DND-41 (cell line): ENCODE results near the gene SPATA46.

ENCODE experiments used
- ATAC-seq: fragments of 200-7000 bp; cut with Tn5 transposase; 3 replicates; pipeline ENCODE4 v1.9.1; 2021; ENCODE audit warnings: low read depth; ENCODE audit not compliant: insufficient read depth
- DNase-seq: peaks from one replicate; pipeline ENCODE4 v3.0.0-alpha.2; 2020
- H2AFZ ChIP-seq: 2 replicates; pipeline ENCODE4 v1.6.0; 2012; ENCODE audit warnings: low read depth, low read length
- H3K27ac ChIP-seq: 2 replicates; pipeline ENCODE4 v1.5.1; 2012; ENCODE audit warnings: low read length, inconsistent platforms
- H3K27me3 ChIP-seq: fragments of 200-600 bp; sonication (generic); 2 replicates; pipeline ENCODE4 v1.6.0; 2012; ENCODE audit warnings: low read length, mild to moderate bottlenecking, inconsistent platforms; ENCODE audit not compliant: insufficient read depth, poor library complexity
- H3K36me3 ChIP-seq: 2 replicates; pipeline ENCODE4 v1.5.1; 2012; ENCODE audit warnings: low read length, inconsistent platforms; ENCODE audit not compliant: insufficient read depth
- H3K4me1 ChIP-seq: 2 replicates; pipeline ENCODE4 v1.5.1; 2012; ENCODE audit warnings: mild to moderate bottlenecking, low read length; ENCODE audit not compliant: insufficient read depth
- H3K4me2 ChIP-seq: 2 replicates; pipeline ENCODE4 v1.6.0; 2012; ENCODE audit warnings: mild to moderate bottlenecking, moderate library complexity, low read length, inconsistent platforms; ENCODE audit not compliant: insufficient read depth
- H3K4me3 ChIP-seq, 2 experiments: fragments of 200-600 bp in 1 of 2; shearing (Covaris generic) in 1 of 2; 2 replicates each; pipeline ENCODE4 v1.5.1; 2012 to 2016; ENCODE audit warnings: inconsistent platforms in 2 of 2, low read length in 2 of 2, mild to moderate bottlenecking in 2 of 2, low read depth in 1 of 2, moderate library complexity in 1 of 2
- H3K79me2 ChIP-seq: 2 replicates; pipeline ENCODE4 v1.6.0; 2012; ENCODE audit warnings: low read length, inconsistent platforms; ENCODE audit not compliant: insufficient read depth
- H3K9ac ChIP-seq: 2 replicates; pipeline ENCODE4 v1.6.0; 2012; ENCODE audit warnings: low read depth, mild to moderate bottlenecking, inconsistent platforms, low read length, moderate library complexity
- H3K9me3 ChIP-seq: 2 replicates; pipeline ENCODE4 v1.5.1; 2012; ENCODE audit warnings: low read length, moderate library complexity, mild to moderate bottlenecking, inconsistent platforms; ENCODE audit not compliant: insufficient read depth, severe bottlenecking
- H4K20me1 ChIP-seq: 2 replicates; pipeline ENCODE4 v1.6.0; 2012; ENCODE audit warnings: low read length; ENCODE audit not compliant: insufficient read depth
- EZH2 ChIP-seq: IDR thresholded peaks from 3 replicates; pipeline ENCODE4 v1.6.1; 2012; ENCODE audit warnings: borderline replicate concordance, low read depth, mild to moderate bottlenecking, moderate library complexity, low read length, inconsistent platforms; ENCODE audit not compliant: severe bottlenecking
- TF ChIP-seq, protein P1 (sequence below): IDR thresholded peaks from 2 replicates; pipeline ENCODE4 v1.5.1; 2012; ENCODE audit warnings: borderline replicate concordance, low read length, moderate library complexity, mild to moderate bottlenecking; ENCODE audit not compliant: poor library complexity, severe bottlenecking; ENCODE audit errors: extremely low read depth

SPATA46 gene

DNA sequence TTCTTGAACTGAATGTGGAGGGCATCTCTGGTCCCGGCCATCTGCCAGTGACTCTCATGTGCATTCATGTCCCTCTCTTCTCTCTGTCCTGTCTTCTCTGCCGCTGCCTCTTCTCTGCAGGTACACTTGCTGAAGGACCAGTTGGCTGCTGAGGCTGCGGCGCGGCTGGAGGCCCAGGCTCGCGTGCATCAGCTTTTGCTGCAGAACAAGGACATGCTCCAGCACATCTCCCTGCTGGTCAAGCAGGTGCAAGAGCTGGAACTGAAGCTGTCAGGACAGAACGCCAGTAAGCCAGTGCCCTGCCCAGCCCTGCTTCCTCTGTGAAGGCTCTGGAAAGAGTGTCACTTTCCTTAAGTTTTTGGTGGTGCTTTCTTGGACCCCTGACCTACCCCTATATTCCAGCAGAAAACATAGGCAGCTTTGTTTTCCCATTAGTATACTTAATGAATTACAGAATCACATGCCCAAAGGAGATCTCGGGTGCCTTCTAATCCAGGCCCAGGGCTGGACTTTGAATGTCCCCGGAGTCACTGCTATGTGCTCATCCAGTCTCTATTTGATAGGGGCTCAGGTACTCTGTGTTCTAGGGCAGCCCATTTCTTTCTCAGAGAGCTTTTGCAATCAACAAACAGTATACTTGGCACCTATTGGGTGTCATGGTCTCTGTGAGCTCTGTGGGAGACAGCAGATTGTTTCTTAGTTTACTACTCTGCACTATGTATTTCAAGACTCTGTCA lies 11.2 kb downstream of the SPATA46 start:
- no peak for ATAC-seq

DNA sequence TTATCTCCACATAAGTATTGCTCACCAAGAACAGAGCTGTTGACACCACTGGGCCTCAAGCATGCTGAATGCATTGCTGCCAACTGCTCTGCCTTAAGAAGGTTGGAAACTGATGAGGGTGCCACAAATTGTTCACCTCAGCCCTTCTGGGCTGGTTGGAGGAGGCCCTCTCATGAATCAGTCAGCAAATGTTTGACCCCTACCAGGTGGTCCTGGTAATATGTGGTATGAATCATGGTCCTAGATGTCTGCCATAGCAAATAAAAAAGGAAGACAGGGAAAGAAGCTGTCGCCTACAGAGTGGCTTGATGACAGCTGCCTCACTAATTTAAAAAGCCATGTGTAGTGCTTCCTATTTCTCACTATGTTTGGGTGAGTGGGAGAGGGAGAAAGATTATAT lies 12.2 kb downstream of the SPATA46 start:
- no peaks in the 10 kb centered on the region for H3K27me3 ChIP-seq
- no peaks in the 10 kb centered on the region for H3K79me2 ChIP-seq
- H3K9me3 ChIP-seq = no peaks in the 10 kb centered on the region
- no peaks in the 10 kb centered on the region for H3K4me1 ChIP-seq
- H3K27ac ChIP-seq = no peak overlapping the region
- no peak overlapping the region for H3K9ac ChIP-seq
- no peak overlapping the region for H2AFZ ChIP-seq
- no peak for ATAC-seq
- no peak for TF ChIP-seq EZH2
- TF ChIP-seq, protein P1, sequence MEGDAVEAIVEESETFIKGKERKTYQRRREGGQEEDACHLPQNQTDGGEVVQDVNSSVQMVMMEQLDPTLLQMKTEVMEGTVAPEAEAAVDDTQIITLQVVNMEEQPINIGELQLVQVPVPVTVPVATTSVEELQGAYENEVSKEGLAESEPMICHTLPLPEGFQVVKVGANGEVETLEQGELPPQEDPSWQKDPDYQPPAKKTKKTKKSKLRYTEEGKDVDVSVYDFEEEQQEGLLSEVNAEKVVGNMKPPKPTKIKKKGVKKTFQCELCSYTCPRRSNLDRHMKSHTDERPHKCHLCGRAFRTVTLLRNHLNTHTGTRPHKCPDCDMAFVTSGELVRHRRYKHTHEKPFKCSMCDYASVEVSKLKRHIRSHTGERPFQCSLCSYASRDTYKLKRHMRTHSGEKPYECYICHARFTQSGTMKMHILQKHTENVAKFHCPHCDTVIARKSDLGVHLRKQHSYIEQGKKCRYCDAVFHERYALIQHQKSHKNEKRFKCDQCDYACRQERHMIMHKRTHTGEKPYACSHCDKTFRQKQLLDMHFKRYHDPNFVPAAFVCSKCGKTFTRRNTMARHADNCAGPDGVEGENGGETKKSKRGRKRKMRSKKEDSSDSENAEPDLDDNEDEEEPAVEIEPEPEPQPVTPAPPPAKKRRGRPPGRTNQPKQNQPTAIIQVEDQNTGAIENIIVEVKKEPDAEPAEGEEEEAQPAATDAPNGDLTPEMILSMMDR = no peak
- H3K4me2 ChIP-seq = no peak overlapping the region
- DNase-seq = no peak
- H3K4me3 ChIP-seq = no peak overlapping the region
- H3K36me3 ChIP-seq = no peaks in the 10 kb centered on the region
- no peaks in the 10 kb centered on the region; the same call in 1 of the 2 replicates for H4K20me1 ChIP-seq

More for the DNA sequence above, 11.2 kb downstream of the SPATA46 start:
- Histone ChIP-seq H3K9me3 (no peaks in the 10 kb centered on the region), H3K4me3 (no peak overlapping the region), H3K79me2 (no peaks in the 10 kb centered on the region), H3K36me3 (no peaks in the 10 kb centered on the region), H3K9ac (no peak overlapping the region), H3K27ac (no peak overlapping the region), H2AFZ (no peak overlapping the region), H3K27me3 (no peaks in the 10 kb centered on the region), H4K20me1 (no peaks in the 10 kb centered on the region; the same call in 1 of the 2 replicates), H3K4me2 (no peak overlapping the region), H3K4me1 (no peaks in the 10 kb centered on the region)
- TF ChIP-seq EZH2 = no peak
- TF ChIP-seq, protein P1 = no peak
- no peak for DNase-seq

DNA sequence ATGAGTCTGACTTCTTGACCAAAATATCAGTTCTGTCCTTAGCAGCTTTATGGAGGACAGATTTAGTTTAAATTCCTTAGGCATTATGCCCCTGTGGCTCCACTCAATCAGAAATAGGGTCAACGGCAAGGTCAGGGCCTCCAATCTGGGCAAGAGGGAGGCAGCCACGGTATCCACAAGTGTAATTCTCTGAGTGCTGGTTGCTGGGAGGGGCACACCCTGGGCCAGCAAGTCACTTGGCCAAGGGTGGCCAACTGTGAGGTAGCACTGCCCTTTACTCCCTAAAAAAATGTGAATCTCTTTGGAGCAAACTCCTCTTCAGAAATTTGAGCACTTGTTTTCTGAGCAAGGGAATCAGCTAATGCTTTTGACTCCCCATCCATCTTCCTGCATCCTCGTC lies 12.8 kb downstream of the SPATA46 start:
- Histone ChIP-seq H3K9ac (no peak overlapping the region), H3K4me1 (no peaks in the 10 kb centered on the region), H2AFZ (no peak overlapping the region), H3K36me3 (no peaks in the 10 kb centered on the region), H3K79me2 (no peaks in the 10 kb centered on the region), H3K9me3 (no peaks in the 10 kb centered on the region), H3K4me3 (no peak overlapping the region), H3K4me2 (no peak overlapping the region), H4K20me1 (no peaks in the 10 kb centered on the region; the same call in 1 of the 2 replicates), H3K27ac (no peak overlapping the region), H3K27me3 (no peaks in the 10 kb centered on the region)
- ATAC-seq (no peak), DNase-seq (no peak)
- no peak for TF ChIP-seq EZH2
- TF ChIP-seq, protein P1 = no peak
